SU-DHL-6 (cell line): ENCODE data around the gene PPY.

ENCODE experiments used
- H2AFZ ChIP-seq: fragments of 200-600 bp; sonication (generic); 2 replicates; pipeline ENCODE4 v1.6.1; 2014; ENCODE audit warnings: low read depth, mild to moderate bottlenecking, moderate library complexity, mixed read lengths, antibody characterized with exemption, low read length; ENCODE audit not compliant: severe bottlenecking
- H3F3A ChIP-seq: fragments of 200-600 bp; shearing (Covaris generic); 2 replicates; pipeline ENCODE4 v1.6.0; 2016; ENCODE audit warnings: antibody characterized with exemption, mild to moderate bottlenecking; ENCODE audit not compliant: insufficient read depth
- H3K27ac ChIP-seq: fragments of 200-600 bp; sonication (generic); 2 replicates; pipeline ENCODE4 v1.5.1; 2016; ENCODE audit warnings: low read depth, mild to moderate bottlenecking, low read length, moderate library complexity, mixed read lengths
- H3K27me3 ChIP-seq: fragments of 200-600 bp; sonication (generic), shearing (Covaris generic); 2 replicates; pipeline ENCODE4 v1.6.0; 2014; ENCODE audit warnings: mild to moderate bottlenecking, low read length
- H3K36me3 ChIP-seq: fragments of 200-600 bp; sonication (generic); 2 replicates; pipeline ENCODE4 v1.6.1; 2014; ENCODE audit warnings: mild to moderate bottlenecking, low read length, mixed read lengths
- H3K4me2 ChIP-seq: fragments of 300-600, 200-600 bp; shearing (Covaris generic), sonication (generic); 2 replicates; pipeline ENCODE4 v1.6.0; 2014; ENCODE audit warnings: low read length, low read depth, mild to moderate bottlenecking; ENCODE audit not compliant: poor library complexity, severe bottlenecking
- H3K4me3 ChIP-seq: fragments of 200-600 bp; sonication (generic); 2 replicates; pipeline ENCODE4 v1.5.1; 2014; ENCODE audit warnings: antibody characterized with exemption, low read length, mild to moderate bottlenecking, mixed read lengths; ENCODE audit not compliant: insufficient read depth, poor library complexity, severe bottlenecking
- H3K79me2 ChIP-seq: fragments of 200-600 bp; sonication (generic); 2 replicates; pipeline ENCODE4 v1.6.1; 2014; ENCODE audit warnings: mild to moderate bottlenecking, low read length, moderate library complexity; ENCODE audit not compliant: insufficient read depth
- H3K9ac ChIP-seq: fragments of 200-600 bp; sonication (generic); 2 replicates; pipeline ENCODE4 v1.7.0; 2014; ENCODE audit warnings: mild to moderate bottlenecking, low read length
- H3K9me2 ChIP-seq: fragments of 200-600 bp; sonication (generic); replicated peaks from 2 replicates; pipeline ENCODE4 v1.6.1; 2014; ENCODE audit warnings: low read length; ENCODE audit not compliant: insufficient read depth
- H3K9me3 ChIP-seq: fragments of 200-600 bp; sonication (generic); 2 replicates; pipeline ENCODE4 v1.6.1; 2014; ENCODE audit warnings: low read length, mixed read lengths; ENCODE audit not compliant: insufficient read depth
- H4K20me1 ChIP-seq: fragments of 200-600 bp; sonication (generic); 2 replicates; pipeline ENCODE4 v1.6.1; 2014; ENCODE audit warnings: low read depth, mild to moderate bottlenecking, antibody characterized with exemption, low read length, moderate library complexity, mixed read lengths
- CTCF ChIP-seq: fragments of 200-600 bp; sonication (generic); IDR thresholded peaks from one replicate; pipeline ENCODE4 v1.5.1; 2017; ENCODE audit warnings: antibody characterized with exemption, mild to moderate bottlenecking, low read length, moderate library complexity; ENCODE audit not compliant: insufficient read depth, poor library complexity, severe bottlenecking
- EZH2phosphoT487 ChIP-seq: fragments of 200-600 bp; sonication (generic), shearing (Covaris generic); conservative IDR thresholded peaks from 2 replicates; pipeline ENCODE4 v1.6.1; 2018; ENCODE audit warnings: mild to moderate bottlenecking, antibody characterized with exemption, low read length, moderate library complexity, mixed read lengths

Gene PPY

DNA sequence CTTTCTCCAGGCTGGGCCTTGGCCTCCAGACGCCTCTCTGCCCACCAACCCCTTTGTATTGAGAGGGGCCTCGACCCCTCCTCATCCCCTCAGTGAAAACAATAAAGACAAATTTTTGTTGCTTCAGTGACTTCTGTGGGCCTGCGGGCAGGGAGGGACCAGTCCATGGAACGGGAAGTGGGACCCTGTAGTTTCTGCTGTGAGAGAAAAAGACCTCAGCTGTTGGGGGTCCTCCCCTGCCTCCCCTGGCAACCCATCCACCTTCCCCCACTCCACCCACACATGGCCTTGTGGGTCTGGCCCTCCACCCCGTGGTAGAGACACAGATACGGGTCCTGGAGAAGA lies 3.5 kb downstream of the PPY start:
- Histone ChIP-seq H3K9me3 (no peaks in the 10 kb centered on the region), H3K27me3 (no peaks in the 10 kb centered on the region), H3K9me2 (no peaks in the 10 kb centered on the region), H3K4me2 (no peak overlapping the region), H4K20me1 (no peaks in the 10 kb centered on the region), H3K27ac (no peak overlapping the region), H3F3A (no peaks in the 10 kb centered on the region), H3K36me3 (no peaks in the 10 kb centered on the region), H3K79me2 (no peaks in the 10 kb centered on the region), H2AFZ (no peak overlapping the region), H3K4me3 (no peak overlapping the region), H3K9ac (no peak overlapping the region)
- no peak for TF ChIP-seq CTCF
- TF ChIP-seq EZH2phosphoT487 = no peak

- Histone ChIP-seq H4K20me1 (no peaks in the 10 kb centered on the region), H3K9me2 (no peaks in the 10 kb centered on the region), H3K4me2 (no peak overlapping the region), H3F3A (no peaks in the 10 kb centered on the region), H3K36me3 (no peaks in the 10 kb centered on the region), H3K9ac (no peak overlapping the region), H3K27ac (no peak overlapping the region), H3K27me3 (no peaks in the 10 kb centered on the region), H3K79me2 (no peaks in the 10 kb centered on the region), H2AFZ (no peak overlapping the region), H3K4me3 (no peak overlapping the region), H3K9me3 (no peaks in the 10 kb centered on the region)
- TF ChIP-seq EZH2phosphoT487 (no peak), CTCF (no peak)
Measured at GRCh38 chr17:43936434-43936833, 5.8 kb downstream of the PPY start.

DNA sequence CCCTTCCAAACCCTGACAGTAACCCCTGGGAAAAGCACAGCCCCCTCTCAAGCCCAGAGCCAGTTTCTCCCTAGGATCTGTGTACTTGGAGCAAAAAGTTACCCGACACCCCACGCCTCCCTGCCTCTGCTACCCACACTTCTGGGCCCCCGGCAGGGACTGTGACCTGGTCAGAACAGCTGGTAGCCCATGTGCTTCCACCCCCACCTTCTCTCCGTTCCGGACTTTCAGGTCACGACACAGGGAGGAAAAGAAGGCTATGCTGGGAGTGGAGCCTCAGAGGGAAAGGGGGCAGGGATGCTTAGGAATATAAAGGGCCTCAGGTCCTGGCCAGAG lies 6.4 kb downstream of the PPY start:
- Histone ChIP-seq H3K9me3 (no peaks in the 10 kb centered on the region), H3K4me3 (no peak overlapping the region), H3K9ac (no peak overlapping the region), H3K36me3 (no peaks in the 10 kb centered on the region), H2AFZ (no peak overlapping the region), H3F3A (no peaks in the 10 kb centered on the region), H3K9me2 (no peaks in the 10 kb centered on the region), H4K20me1 (no peaks in the 10 kb centered on the region), H3K79me2 (no peaks in the 10 kb centered on the region), H3K27me3 (no peaks in the 10 kb centered on the region), H3K27ac (no peak overlapping the region), H3K4me2 (no peak overlapping the region)
- no peak for TF ChIP-seq CTCF
- no peak for TF ChIP-seq EZH2phosphoT487
